Panc1 (cell line): ENCODE results near the gene PDZRN4. TPM values are rescaled to one million over a fixed set of nuclear protein-coding genes. Genes with fewer than 3 reads are reported as not detected.

ENCODE experiments used
- ATAC-seq: fragments of 200-7000 bp; cut with Tn5 transposase; 2 replicates; pipeline ENCODE4 v1.9.1; 2020; ENCODE audit warnings: mild to moderate bottlenecking, moderate library complexity
- BruUV-seq: library from RNA; stranded (reverse); fragments of 400-500 nt; replicated peaks from 2 replicates; lab custom pipeline; 2021; lab: Mats Ljungman, UMichigan
- CTCF ChIA-PET: fragments of 300-600 bp; sonication (Branson Sonifier 250); formaldehyde crosslinking; loops from one replicate; lab custom pipeline; 2022; ENCODE audit warnings: antibody characterized with exemption; lab: Charles Lee
- POLR2A ChIA-PET: fragments of 300-600 bp; sonication (Branson Sonifier 250); formaldehyde crosslinking; loops from one replicate; lab custom pipeline; 2022; ENCODE audit warnings: antibody characterized with exemption; lab: Charles Lee
- DNase-seq: peaks from one replicate; pipeline ENCODE4 v3.0.0-alpha.2; 2010; ENCODE audit warnings: low read depth, low spot score
- H3K27ac ChIP-seq: 2 replicates; pipeline ENCODE4 v1.5.1; 2011; ENCODE audit warnings: mild to moderate bottlenecking, low read length, inconsistent platforms
- H3K27me3 ChIP-seq: fragments of 200-500 bp; sonication (Bioruptor generic); 2 replicates; pipeline ENCODE4 v1.6.0; 2014; ENCODE audit warnings: low read length, inconsistent platforms; ENCODE audit not compliant: control insufficient read depth, insufficient read depth
- H3K36me3 ChIP-seq: fragments of 200-500 bp; sonication (Bioruptor generic); 2 replicates; pipeline ENCODE4 v1.5.1; 2014; ENCODE audit warnings: inconsistent platforms, mild to moderate bottlenecking, low read length, moderate library complexity; ENCODE audit not compliant: control insufficient read depth, insufficient read depth
- H3K4me1 ChIP-seq: 2 replicates; pipeline ENCODE4 v1.5.1; 2011; ENCODE audit warnings: inconsistent platforms, mild to moderate bottlenecking, low read length, moderate library complexity; ENCODE audit not compliant: control insufficient read depth, insufficient read depth
- H3K4me3 ChIP-seq, 2 experiments: 2 replicates each; pipeline ENCODE4 v1.5.1; 2011 to 2012; ENCODE audit warnings: low read depth in 2 of 2, low read length in 2 of 2, mild to moderate bottlenecking in 2 of 2, inconsistent platforms in 1 of 2, moderate library complexity in 1 of 2
- H3K9me3 ChIP-seq: fragments of 200-500 bp; sonication (Bioruptor generic); 2 replicates; pipeline ENCODE4 v1.5.1; 2014; ENCODE audit warnings: low read depth, mild to moderate bottlenecking, inconsistent platforms, low read length, moderate library complexity; ENCODE audit not compliant: control insufficient read depth, insufficient read depth
- POLR2AphosphoS5 ChIP-seq: IDR thresholded peaks from 2 replicates; pipeline ENCODE4 v1.6.1; 2012; ENCODE audit warnings: mild to moderate bottlenecking, low read depth, low read length, moderate library complexity
- SIN3A ChIP-seq: IDR thresholded peaks from 2 replicates; pipeline ENCODE4 v1.6.1; 2012; ENCODE audit warnings: low read depth, mild to moderate bottlenecking, low read length, moderate library complexity, borderline replicate concordance; ENCODE audit not compliant: insufficient read depth
- TCF7L2 ChIP-seq: IDR thresholded peaks from 2 replicates; pipeline ENCODE4 v1.6.1; 2011; ENCODE audit warnings: mild to moderate bottlenecking, low read depth, low read length, inconsistent platforms
- in situ Hi-C: cut with HindIII; loops from 2 replicates; pipeline ENCODE4 v1.10.0; 2016; ENCODE audit warnings: low sequenced_read_pairs, low pct_unique_long_range_greater_than_20kb
- intact Hi-C: fragments of 100-400 bp; cut with micrococcal nuclease; formaldehyde crosslinking; loops from one replicate; pipeline ENCODE4 v1.10.0; 2022; ENCODE audit not compliant: unreplicated experiment
- total RNA-seq: library from RNA; stranded (reverse); gene quantifications from one replicate; pipeline ENCODE4 v1.2.1, GENCODE V29; 2021; ENCODE audit not compliant: unreplicated experiment
- TF ChIP-seq, protein P1 (sequence below), 2 experiments: IDR thresholded peaks; 2 replicates each; pipeline ENCODE4 v1.6.1; 2011 to 2012; ENCODE audit warnings: low read depth in 2 of 2, control low read depth in 1 of 2, low read length in 1 of 2, mild to moderate bottlenecking in 1 of 2, moderate library complexity in 1 of 2; ENCODE audit not compliant: insufficient read depth in 1 of 2
- TF ChIP-seq, protein P2 (sequence below): fragments of 450-650 bp; IDR thresholded peaks from 2 replicates; pipeline ENCODE4 v1.5.1; 2017; ENCODE audit warnings: mild to moderate bottlenecking

Gene PDZRN4
- total RNA-seq, 1 experiment from 2014 or later = not detected

DNA sequence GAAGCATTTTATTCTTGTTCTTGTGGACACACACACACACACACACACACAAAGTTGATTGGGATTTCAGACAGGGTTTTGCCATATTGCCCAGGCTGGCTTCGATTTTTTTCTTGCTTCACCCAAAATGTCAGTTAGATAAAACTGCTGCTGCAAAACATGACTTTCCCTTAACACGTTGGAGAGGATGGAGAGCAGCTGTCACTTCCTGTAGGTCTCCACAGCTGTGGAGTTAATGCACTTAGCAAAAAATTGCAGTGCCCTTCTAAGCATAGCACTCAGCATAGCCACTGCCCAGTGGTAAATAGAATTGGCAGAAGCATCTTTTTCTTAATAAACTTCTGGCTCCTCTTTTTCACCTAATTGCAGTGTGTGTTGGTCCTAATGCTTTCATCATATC lies 54.5 kb downstream of the PDZRN4 start:
- no peak for DNase-seq
- no peak overlapping the region for H3K4me3 ChIP-seq
- POLR2A ChIA-PET = no interaction called here
- no peaks in the 10 kb centered on the region for H3K4me1 ChIP-seq
- no peaks in the 10 kb centered on the region for H3K27me3 ChIP-seq
- in situ Hi-C loops = no loop called here
- CTCF ChIA-PET = no interaction called here
- H3K36me3 ChIP-seq = no peaks in the 10 kb centered on the region
- BruUV-seq = no TSS peak
- TF ChIP-seq TCF7L2 (no peak), SIN3A (no peak), POLR2AphosphoS5 (no peak)
- TF ChIP-seq, protein P1, sequence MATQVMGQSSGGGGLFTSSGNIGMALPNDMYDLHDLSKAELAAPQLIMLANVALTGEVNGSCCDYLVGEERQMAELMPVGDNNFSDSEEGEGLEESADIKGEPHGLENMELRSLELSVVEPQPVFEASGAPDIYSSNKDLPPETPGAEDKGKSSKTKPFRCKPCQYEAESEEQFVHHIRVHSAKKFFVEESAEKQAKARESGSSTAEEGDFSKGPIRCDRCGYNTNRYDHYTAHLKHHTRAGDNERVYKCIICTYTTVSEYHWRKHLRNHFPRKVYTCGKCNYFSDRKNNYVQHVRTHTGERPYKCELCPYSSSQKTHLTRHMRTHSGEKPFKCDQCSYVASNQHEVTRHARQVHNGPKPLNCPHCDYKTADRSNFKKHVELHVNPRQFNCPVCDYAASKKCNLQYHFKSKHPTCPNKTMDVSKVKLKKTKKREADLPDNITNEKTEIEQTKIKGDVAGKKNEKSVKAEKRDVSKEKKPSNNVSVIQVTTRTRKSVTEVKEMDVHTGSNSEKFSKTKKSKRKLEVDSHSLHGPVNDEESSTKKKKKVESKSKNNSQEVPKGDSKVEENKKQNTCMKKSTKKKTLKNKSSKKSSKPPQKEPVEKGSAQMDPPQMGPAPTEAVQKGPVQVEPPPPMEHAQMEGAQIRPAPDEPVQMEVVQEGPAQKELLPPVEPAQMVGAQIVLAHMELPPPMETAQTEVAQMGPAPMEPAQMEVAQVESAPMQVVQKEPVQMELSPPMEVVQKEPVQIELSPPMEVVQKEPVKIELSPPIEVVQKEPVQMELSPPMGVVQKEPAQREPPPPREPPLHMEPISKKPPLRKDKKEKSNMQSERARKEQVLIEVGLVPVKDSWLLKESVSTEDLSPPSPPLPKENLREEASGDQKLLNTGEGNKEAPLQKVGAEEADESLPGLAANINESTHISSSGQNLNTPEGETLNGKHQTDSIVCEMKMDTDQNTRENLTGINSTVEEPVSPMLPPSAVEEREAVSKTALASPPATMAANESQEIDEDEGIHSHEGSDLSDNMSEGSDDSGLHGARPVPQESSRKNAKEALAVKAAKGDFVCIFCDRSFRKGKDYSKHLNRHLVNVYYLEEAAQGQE (IDR thresholded peaks at IDR 0.05; ENCODE audit: insufficient read depth in 1 of 2, low read depth in 2 of 2, low read length in 1 of 2) = no peak
- TF ChIP-seq, protein P2, sequence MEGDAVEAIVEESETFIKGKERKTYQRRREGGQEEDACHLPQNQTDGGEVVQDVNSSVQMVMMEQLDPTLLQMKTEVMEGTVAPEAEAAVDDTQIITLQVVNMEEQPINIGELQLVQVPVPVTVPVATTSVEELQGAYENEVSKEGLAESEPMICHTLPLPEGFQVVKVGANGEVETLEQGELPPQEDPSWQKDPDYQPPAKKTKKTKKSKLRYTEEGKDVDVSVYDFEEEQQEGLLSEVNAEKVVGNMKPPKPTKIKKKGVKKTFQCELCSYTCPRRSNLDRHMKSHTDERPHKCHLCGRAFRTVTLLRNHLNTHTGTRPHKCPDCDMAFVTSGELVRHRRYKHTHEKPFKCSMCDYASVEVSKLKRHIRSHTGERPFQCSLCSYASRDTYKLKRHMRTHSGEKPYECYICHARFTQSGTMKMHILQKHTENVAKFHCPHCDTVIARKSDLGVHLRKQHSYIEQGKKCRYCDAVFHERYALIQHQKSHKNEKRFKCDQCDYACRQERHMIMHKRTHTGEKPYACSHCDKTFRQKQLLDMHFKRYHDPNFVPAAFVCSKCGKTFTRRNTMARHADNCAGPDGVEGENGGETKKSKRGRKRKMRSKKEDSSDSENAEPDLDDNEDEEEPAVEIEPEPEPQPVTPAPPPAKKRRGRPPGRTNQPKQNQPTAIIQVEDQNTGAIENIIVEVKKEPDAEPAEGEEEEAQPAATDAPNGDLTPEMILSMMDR = no peak
- H3K9me3 ChIP-seq = no peaks in the 10 kb centered on the region
- intact Hi-C loops = no loop called here
- no peak overlapping the region for H3K27ac ChIP-seq
- ATAC-seq = no peak

DNA sequence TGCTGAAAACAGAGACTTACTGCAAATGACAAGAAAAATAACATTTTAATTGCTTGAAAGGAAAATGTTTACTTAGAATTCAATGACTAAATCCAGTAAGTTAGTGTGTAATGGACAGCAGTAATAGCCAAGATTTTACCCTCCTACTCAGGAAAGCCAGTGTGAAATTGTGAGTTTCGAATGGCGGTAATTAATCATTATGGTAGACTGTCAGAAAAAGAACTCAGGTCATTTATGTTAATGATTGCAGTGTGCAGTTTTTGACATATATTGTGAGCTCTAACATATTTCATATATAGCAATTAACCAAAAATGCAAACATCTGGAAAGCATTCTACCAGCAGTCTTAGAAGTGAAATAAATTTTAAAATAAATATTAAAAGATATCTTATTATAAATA lies 60.3 kb downstream of the PDZRN4 start:
- CTCF ChIA-PET = interaction anchor here (0.7 kb wide), 1 partner anchor 1046 kb away, joined by 6 read pairs; no protein-coding TSS in a partner anchor

DNA sequence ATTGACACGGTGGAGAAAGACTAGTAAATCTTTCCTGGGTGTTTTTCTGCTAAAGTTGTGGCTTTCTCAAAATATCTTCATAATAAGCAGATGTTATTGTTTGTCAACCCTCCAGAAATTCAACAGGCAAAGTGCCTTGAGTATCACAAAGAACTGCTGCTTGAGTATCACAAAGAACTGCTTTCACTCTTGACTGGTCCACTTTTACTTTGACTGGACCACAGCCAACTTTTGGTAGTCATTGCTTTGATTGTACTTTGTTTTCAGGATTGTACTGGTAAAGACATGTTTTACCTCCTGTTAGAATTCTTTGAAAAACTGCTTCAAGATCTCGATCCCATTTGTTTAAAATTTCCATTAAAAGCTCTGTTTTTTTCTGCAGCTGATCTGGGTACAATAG lies 62.6 kb downstream of the PDZRN4 start:
- H3K4me3 ChIP-seq = no peak overlapping the region
- BruUV-seq = no TSS peak
- no peaks in the 10 kb centered on the region for H3K4me1 ChIP-seq
- ATAC-seq = no peak
- no peak overlapping the region for H3K27ac ChIP-seq
- TF ChIP-seq TCF7L2 (no peak), POLR2AphosphoS5 (no peak), SIN3A (no peak)
- TF ChIP-seq, protein P1 (IDR thresholded peaks at IDR 0.05; ENCODE audit: insufficient read depth in 1 of 2, low read depth in 2 of 2, low read length in 1 of 2) = no peak
- TF ChIP-seq, protein P2 = no peak
- intact Hi-C loops (no loop called here), in situ Hi-C loops (no loop called here)
- POLR2A ChIA-PET = no interaction called here
- CTCF ChIA-PET = no interaction called here
- H3K27me3 ChIP-seq = no peaks in the 10 kb centered on the region
- H3K36me3 ChIP-seq = no peaks in the 10 kb centered on the region
- no peak for DNase-seq
- no peaks in the 10 kb centered on the region for H3K9me3 ChIP-seq

More for the DNA sequence above, 60.3 kb downstream of the PDZRN4 start:
- intact Hi-C loops (no loop called here), in situ Hi-C loops (no loop called here)
- no peak for DNase-seq
- POLR2A ChIA-PET = no interaction called here
- H3K27me3 ChIP-seq = no peaks in the 10 kb centered on the region
- H3K4me3 ChIP-seq = no peak overlapping the region
- TF ChIP-seq SIN3A = no peak
- H3K9me3 ChIP-seq = no peaks in the 10 kb centered on the region
- BruUV-seq = no TSS peak
- H3K27ac ChIP-seq = no peak overlapping the region
- no peaks in the 10 kb centered on the region for H3K36me3 ChIP-seq
- ATAC-seq = no peak
- no peaks in the 10 kb centered on the region for H3K4me1 ChIP-seq
